ENCODE results near the gene ST8SIA4.

ST8SIA4 gene

DNA sequence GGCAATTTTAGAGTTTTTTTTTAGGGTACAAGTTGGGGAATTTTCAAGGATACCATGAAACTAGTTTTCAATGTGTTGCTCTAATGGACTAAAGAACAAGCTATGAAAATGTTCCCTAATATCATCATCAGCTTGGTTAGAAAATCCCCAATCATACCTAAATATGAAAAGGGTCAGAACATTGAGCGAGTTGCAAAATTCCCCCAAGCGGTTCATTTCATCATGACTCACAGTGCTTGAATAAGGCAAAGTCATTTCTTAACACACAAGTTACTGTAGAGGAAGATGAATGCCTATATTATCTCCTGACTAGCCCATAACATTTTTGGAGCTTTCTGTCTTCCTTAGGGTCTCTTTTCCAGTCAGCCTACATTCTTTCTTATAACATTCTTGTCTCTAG lies 62.7 kb downstream of the ST8SIA4 start:
- no peak overlapping the region for H3K4me3 ChIP-seq (ENCODE audit: control insufficient read depth, low read depth, low read length)
- peak; percentile 1 for DNase-seq (ENCODE audit: low read depth)

DNA sequence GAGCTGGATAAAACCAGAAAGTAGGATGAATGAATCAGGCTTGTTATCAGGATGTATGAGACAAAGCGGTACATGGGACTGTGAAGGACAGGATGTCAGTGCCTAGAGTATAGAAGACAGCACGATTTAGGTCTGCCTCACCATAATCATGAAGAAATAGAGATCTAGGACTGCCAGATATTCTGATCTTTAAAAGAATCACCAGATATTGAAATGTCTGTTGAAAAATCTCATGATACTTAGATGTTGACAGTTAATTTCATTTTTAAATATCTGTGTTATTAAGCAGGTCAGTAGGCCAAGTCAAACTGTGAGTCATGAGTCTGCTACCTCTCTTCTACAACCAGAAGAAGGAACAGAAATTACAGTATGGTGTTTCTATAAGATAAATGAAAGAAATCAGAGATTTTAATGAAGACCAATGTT lies 65.0 kb downstream of the ST8SIA4 start:
- TF ChIP-seq, protein P1, sequence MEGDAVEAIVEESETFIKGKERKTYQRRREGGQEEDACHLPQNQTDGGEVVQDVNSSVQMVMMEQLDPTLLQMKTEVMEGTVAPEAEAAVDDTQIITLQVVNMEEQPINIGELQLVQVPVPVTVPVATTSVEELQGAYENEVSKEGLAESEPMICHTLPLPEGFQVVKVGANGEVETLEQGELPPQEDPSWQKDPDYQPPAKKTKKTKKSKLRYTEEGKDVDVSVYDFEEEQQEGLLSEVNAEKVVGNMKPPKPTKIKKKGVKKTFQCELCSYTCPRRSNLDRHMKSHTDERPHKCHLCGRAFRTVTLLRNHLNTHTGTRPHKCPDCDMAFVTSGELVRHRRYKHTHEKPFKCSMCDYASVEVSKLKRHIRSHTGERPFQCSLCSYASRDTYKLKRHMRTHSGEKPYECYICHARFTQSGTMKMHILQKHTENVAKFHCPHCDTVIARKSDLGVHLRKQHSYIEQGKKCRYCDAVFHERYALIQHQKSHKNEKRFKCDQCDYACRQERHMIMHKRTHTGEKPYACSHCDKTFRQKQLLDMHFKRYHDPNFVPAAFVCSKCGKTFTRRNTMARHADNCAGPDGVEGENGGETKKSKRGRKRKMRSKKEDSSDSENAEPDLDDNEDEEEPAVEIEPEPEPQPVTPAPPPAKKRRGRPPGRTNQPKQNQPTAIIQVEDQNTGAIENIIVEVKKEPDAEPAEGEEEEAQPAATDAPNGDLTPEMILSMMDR (IDR thresholded peaks at IDR 0.05; ENCODE audit: control insufficient read depth, insufficient read depth, low read depth, low read length, missing control alignments): no peak
- DNase-seq (ENCODE audit: low read depth): no peak
- no peak overlapping the region for H3K4me3 ChIP-seq (ENCODE audit: control insufficient read depth, low read depth, low read length)

More for the DNA sequence above, 62.7 kb downstream of the ST8SIA4 start:
- TF ChIP-seq, protein P1 (IDR thresholded peaks at IDR 0.05; ENCODE audit: control insufficient read depth, insufficient read depth, low read depth, low read length, missing control alignments): no peak

DNA sequence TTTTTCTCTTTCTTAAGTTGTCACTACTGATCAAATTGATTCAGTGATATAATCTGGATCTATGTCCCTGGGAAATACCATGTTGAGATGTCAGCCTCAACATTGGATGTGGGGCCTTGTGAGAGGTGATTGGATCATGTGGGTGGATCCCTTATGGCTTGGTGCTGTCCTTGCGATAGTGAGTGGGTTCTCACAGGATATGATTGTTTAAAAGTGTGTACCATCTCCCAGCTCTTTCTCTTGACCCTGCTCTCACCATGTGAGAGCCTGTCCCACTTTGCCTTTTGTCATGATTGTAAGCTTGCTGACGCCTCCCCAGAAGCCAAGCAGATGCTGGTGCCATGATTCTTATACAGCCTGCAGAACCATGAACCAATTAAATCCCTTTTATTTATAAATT lies 68.6 kb downstream of the ST8SIA4 start:
- DNase-seq (ENCODE audit: low read depth): no peak

DNA sequence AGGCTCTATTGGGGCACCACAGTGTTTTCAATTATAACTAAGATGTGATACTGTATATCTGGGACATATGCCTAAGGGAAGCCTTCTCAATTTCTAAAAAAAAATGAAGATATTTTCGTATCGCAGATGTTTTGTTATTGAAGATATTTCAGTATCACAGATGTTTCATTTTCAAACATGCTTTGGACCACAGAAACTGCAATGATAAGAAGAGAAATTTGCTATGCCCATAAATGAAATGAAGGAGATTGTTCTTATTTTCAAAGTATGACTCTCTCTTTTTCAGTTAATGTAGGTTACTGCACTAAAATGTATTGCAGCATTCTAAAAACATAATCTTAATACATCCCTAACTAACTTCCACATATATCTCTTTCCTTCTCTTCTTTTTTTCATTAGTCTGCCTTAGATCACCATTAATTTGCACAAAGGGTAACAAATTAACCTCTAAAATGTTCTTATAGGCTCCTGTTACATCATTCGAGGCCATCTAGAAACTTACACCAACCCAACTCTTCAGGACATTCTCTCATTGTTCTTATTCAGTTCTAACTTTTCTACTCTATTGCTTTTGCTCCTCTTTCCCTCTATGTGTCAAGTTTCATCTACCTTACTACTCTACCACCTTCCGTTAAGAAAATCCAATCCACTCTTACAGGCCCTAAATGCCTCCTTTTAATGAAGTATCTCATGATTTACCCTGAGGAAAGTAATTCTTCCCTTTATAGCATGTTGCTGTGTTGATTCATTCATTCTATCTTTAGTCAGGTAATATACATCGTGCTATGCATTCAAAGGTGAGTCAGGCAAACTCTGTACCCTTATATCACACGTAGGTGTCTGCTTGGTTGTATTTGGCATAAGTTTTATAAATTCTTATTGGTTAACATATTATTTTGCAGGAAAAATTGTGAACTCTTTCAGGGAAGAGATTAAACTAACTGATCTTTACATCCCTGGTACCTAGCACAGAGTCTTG lies 70.5 kb downstream of the ST8SIA4 start:
- no peak overlapping the region for H3K4me3 ChIP-seq (ENCODE audit: control insufficient read depth, low read depth, low read length)
- no peak for DNase-seq (ENCODE audit: low read depth)
- TF ChIP-seq, protein P1 (IDR thresholded peaks at IDR 0.05; ENCODE audit: control insufficient read depth, insufficient read depth, low read depth, low read length, missing control alignments): no peak

More for the DNA sequence above, 68.6 kb downstream of the ST8SIA4 start:
- H3K4me3 ChIP-seq (ENCODE audit: control insufficient read depth, low read depth, low read length): no peak overlapping the region
- TF ChIP-seq, protein P1 (IDR thresholded peaks at IDR 0.05; ENCODE audit: control insufficient read depth, insufficient read depth, low read depth, low read length, missing control alignments): no peak

DNA sequence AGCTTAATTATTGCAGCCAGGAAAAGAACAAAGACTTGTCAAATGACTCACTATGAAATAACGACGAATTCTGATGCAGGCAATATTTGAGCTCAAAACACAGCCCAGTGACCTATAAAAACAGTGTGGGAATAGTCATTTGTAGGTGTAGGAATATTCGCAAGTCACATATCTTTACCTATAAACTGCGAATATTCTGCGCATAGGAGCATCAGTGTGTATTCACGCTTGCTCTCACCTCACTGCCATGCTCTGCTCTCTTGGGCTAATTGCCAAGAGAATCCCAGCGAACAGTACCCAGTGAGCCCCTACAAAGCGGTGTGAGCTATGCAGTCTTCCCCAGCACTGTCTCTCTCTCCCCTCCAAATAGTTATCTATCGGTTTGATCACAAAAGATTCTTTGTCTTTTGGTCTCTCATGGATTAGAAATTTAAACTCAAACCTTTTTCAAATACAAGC lies 74.2 kb downstream of the ST8SIA4 start:
- TF ChIP-seq, protein P1 (IDR thresholded peaks at IDR 0.05; ENCODE audit: control insufficient read depth, insufficient read depth, low read depth, low read length, missing control alignments): no peak
- H3K4me3 ChIP-seq (ENCODE audit: control insufficient read depth, low read depth, low read length): no peak overlapping the region
- no peak for DNase-seq (ENCODE audit: low read depth)

DNA sequence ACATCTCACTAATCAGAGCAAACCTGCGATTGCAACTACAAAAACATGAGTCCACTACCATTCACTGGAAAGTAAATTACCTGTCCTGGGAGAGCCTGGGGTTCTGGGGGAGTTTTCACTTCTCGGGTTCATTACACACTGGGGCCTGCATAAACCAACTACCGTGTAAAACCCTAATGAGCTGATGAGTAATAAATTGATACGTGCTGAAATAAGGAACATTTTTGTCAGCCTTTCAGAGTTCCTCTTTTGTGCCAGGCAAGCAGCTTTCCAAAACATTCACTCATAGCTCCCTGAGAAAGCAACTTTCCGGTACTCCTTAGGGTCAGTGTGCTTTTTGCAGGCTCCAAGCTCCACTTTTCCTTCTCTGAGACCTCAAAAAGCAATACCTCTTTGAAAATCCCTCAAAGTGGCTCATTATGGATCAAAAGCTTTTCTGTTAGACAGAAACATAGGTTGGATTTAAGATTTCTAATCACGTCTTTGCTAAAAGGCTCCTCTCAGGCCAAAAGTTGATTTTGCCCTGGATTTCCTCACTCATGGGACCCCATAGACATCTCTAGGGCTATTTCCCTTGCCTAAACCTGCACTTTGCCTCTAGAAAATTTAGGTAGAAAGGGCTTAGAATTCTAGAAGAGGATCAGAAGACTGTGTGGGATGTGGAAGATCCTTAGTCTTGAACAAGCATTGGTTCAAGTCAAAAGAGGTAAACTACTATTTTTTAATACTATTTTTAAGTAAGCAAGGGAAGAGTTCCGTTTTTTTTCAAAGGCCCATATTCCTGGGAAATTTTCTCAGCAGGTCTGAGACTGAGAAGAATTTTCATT lies 74.8 kb downstream of the ST8SIA4 start:
- TF ChIP-seq, protein P1 (IDR thresholded peaks at IDR 0.05; ENCODE audit: control insufficient read depth, insufficient read depth, low read depth, low read length, missing control alignments): no peak
- no peak overlapping the region for H3K4me3 ChIP-seq (ENCODE audit: control insufficient read depth, low read depth, low read length)
- no peak for DNase-seq (ENCODE audit: low read depth)
